Middle frontal gyrus (tissue), 1 donor: ENCODE results near the gene LGALS9.
"Not testable (repeated sequence)": the region's sequence is repeated elsewhere in the genome, so short reads cannot be mapped to it uniquely, and the experiment has no call there.

Source experiments
- DNase-seq: peaks from one replicate; pipeline ENCODE4 v3.0.0-alpha.2; 2015; ENCODE audit warnings: low spot score; ENCODE audit errors: extremely low spot score

The LGALS9 gene

DNA sequence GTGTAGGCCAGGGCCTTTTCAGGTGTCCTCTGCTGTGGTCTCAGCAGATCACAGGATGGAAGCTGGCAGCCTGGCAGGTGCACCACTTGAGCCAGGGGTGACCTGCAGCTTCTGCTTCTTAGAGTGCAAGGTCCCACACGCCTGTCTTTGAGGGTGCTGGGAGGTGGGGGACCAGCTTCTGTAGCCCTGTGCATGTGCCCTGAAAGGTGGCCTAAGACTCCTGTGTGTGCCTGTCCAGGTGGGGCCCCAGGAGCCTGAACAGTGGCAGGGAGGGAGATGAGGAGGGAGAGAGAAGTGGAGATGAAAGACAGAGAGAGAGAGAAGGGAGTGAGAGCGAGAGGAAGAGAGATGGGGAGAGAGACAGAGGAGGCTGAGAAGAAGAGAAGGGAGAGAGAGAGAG lies 46.2 kb downstream of the LGALS9 start:
- DNase-seq, result no peak

GRCh38 chr17:27686322-27686721 lies 55.3 kb downstream of the LGALS9 start:
- not testable (repeated sequence) for DNase-seq

DNA sequence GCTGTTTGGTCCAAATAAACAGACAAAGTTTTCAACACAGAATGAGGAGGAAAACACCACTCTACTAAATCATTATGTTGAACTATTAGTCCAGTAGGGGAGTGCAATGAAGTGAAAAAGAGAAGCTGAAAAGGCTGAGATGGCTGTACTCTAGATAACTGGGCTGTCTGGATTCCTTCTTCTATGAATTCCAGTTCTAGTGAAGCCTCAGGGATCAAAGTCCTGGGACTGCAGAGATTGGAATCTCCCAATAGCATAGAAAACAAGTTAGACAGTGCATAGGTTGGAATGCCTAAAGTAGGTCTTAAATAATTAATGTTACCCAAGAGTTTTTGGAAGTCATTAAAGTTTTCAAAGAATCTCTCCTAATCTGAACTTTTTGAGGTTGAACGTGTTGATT lies 59.9 kb downstream of the LGALS9 start:
- DNase-seq, result no peak

DNA sequence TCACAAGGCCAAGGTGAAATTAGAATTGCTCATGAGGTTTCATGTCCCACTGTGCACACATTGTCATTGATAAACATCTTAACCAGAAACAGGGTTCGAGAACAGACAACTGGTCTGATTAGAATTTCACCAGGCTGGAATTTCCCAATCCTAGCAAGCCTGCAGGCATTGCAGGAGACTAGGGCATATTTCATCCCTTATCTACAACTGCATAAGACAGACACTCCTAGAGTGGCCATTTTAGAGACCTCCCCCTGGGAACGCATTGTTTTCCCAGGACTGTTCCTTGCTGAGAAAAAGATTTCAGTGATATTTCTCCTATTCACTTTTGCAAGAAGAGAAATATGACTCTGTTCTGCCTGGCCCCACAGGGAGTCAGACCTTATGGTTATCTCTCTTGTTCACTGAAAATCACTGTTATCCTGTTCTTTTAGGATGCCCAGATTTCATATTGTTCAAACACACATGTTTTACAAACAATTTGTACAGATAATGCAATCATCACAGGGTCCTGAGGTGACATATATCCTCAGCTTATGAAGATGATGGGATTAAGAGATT lies 64.3 kb downstream of the LGALS9 start:
- DNase-seq, result not testable (repeated sequence)
